ENCODE measurements around the gene TOX2. TPM values are rescaled to one million over a fixed set of nuclear protein-coding genes. Genes with fewer than 3 reads are reported as not detected.

Gene TOX2
- total and polyA plus RNA-seq, 2 of the 4 experiments (the other 2 are of a cell fraction): 1.3 to 17.5 TPM

GRCh38 chr20:44027343-44028002 lies 112.8 kb downstream of the TOX2 start:
- DNase-seq (no peak), ATAC-seq (ENCODE audit: low read depth) (no peak)
- Histone ChIP-seq H3K56ac (ENCODE audit: extremely low read depth, insufficient read depth, low read length) (no peak overlapping the region), H3K36me3 (ENCODE audit: control insufficient read depth, insufficient read depth, low read length) (no peaks in the 10 kb centered on the region), H2AK5ac (ENCODE audit: low read depth, low read length) (no peak overlapping the region), H2AFZ (replicated peaks; ENCODE audit: low read length, poor library complexity) (no peak overlapping the region), H4K8ac (ENCODE audit: low read depth in 2 of 2, low read length in 2 of 2) (no peak overlapping the region), H2BK5ac (ENCODE audit: low read depth, low read length, poor library complexity, severe bottlenecking) (no peak overlapping the region), H2BK20ac (ENCODE audit: low read depth, low read length) (no peak overlapping the region), H4K5ac (ENCODE audit: low read depth, low read length) (no peak overlapping the region), H3K9me1 (ENCODE audit: insufficient read depth, low read length) (peaks cover 25% of the 10 kb centered on the region), H3K14ac (replicated peaks; ENCODE audit: low read depth, low read length) (no peak overlapping the region), H3K18ac (ENCODE audit: low read depth, low read length) (no peak overlapping the region), H3K23ac (ENCODE audit: low read depth, low read length) (no peak overlapping the region), H2BK15ac (ENCODE audit: low read depth, low read length) (no peak overlapping the region), H3K4ac (ENCODE audit: low read depth, low read length) (no peak overlapping the region), H3K27me3 (ENCODE audit: control insufficient read depth, insufficient read depth, low read length) (no peaks in the 10 kb centered on the region), H2AK9ac (replicated peaks; ENCODE audit: low read depth, low read length, poor library complexity) (no peak overlapping the region), H3K27ac (ENCODE audit: insufficient read depth, low read length) (no peak overlapping the region), H4K20me1 (ENCODE audit: insufficient read depth, low read length) (peaks cover 11% of the 10 kb centered on the region; the same call in 1 of the 2 replicates), H3K4me2 (ENCODE audit: low read depth, low read length) (no peak overlapping the region), H3K4me3 (ENCODE audit: insufficient read depth, low read depth, low read length) (no peak overlapping the region), H3K9me3 (ENCODE audit: control insufficient read depth, insufficient read depth, low read length) (no peaks in the 10 kb centered on the region), H3K79me1 (ENCODE audit: low read depth in 1 of 2, low read length in 2 of 2) (peaks cover 3 to 66% of the 10 kb centered on the region in 2 experiments; a peak in 2 of 4 replicates), H2BK120ac (ENCODE audit: low read depth, low read length) (no peak overlapping the region), H3K4me1 (ENCODE audit: control insufficient read depth, insufficient read depth, low read length) (peaks cover 6% of the 10 kb centered on the region), H4K91ac (ENCODE audit: insufficient read depth, low read depth, low read length) (no peak overlapping the region), H3K9ac (ENCODE audit: low read depth, low read length) (no peak overlapping the region)
- TF ChIP-seq CEBPB (IDR thresholded peaks at IDR 0.05; ENCODE audit: low read depth, low read length) (no peak), MAFK (IDR thresholded peaks at IDR 0.05; ENCODE audit: low read depth, low read length) (no peak), CHD1 (IDR thresholded peaks at IDR 0.05; ENCODE audit: low read depth, low read length) (no peak), MXI1 (IDR thresholded peaks at IDR 0.05; ENCODE audit: borderline replicate concordance, low read depth, low read length) (no peak), RCOR1 (IDR thresholded peaks at IDR 0.05; ENCODE audit: insufficient replicate concordance, low read length) (no peak), POLR2A (IDR thresholded peaks at IDR 0.05; ENCODE audit: low read depth, low read length) (no peak), SMC3 (IDR thresholded peaks at IDR 0.05; ENCODE audit: low read depth, low read length) (no peak), ELK1 (IDR thresholded peaks at IDR 0.05; ENCODE audit: borderline replicate concordance, low read depth, low read length) (no peak), MAZ (IDR thresholded peaks at IDR 0.05; ENCODE audit: borderline replicate concordance, low read depth, low read length) (no peak)
- dilution Hi-C loops (cut with HindIII; ENCODE audit: low sequenced_read_pairs, unreplicated experiment) (no loop called here), intact Hi-C loops (cut with micrococcal nuclease) (no loop called here), in situ Hi-C loops (cut with MboI; ENCODE audit: low sequenced_read_pairs) (no loop called here)
- POLR2A ChIA-PET (ENCODE audit: unreplicated experiment): no interaction called here
- 89% methylated on average over 6 of the region's 11 CpGs; no CpG with 5 or more reads in 1 of the 2 experiments for WGBS, 2 experiments (ENCODE audit: extremely low coverage in 2 of 2, insufficient read length in 1 of 2)
- CTCF ChIA-PET: interaction anchor here (0.7 kb wide), 1 partner anchor 562 kb away, joined by 4 read pairs; no protein-coding TSS in a partner anchor
- no TSS peak for BruUV-seq (replicated peaks)

Data from IMR-90 (cell line).